HepG2 (cell line): Measurements from ENCODE around the gene CPNE2. TPM values are rescaled to one million over a fixed set of nuclear protein-coding genes. Genes with fewer than 3 reads are reported as not detected.

Source experiments
- ATAC-seq: fragments of 200-7000 bp; cut with Tn5 transposase; 3 replicates; pipeline ENCODE4 v1.9.1; 2020; ENCODE audit warnings: mild to moderate bottlenecking, moderate library complexity
- BruUV-seq: library from RNA; stranded (reverse); fragments of 400-500 nt; replicated peaks from 2 replicates; lab custom pipeline; 2021; lab: Mats Ljungman, UMichigan
- CTCF ChIA-PET: fragments of 300-600 bp; formaldehyde crosslinking; extraction: SDS; loops from one replicate; lab custom pipeline; 2021; ENCODE audit warnings: low total read pairs, inconsistent platforms, low intra/inter-chr PET ratio; lab: Yijun Ruan, JAX
- POLR2A ChIA-PET: fragments of 350-600 bp; sonication (Branson Sonifier 250); formaldehyde crosslinking; loops from one replicate; lab custom pipeline; 2020; ENCODE audit warnings: antibody characterized with exemption, inconsistent platforms; lab: Yijun Ruan, JAX
- DNase-seq: peaks from one replicate; pipeline ENCODE4 v3.0.0-alpha.2; 2015; ENCODE audit warnings: low spot score
- FAIRE-seq: peaks from 3 replicates; lab custom pipeline; 2011; peaks lifted over from hg19 to GRCh38; lab: Jason Lieb, UNC
- H2AFZ ChIP-seq: one replicate; pipeline ENCODE4 v1.6.1; 2011; ENCODE audit warnings: low read length, inconsistent platforms
- H3K27ac ChIP-seq: fragments of 300-600 bp; 3 replicates; pipeline ENCODE4 v1.8.0; 2011; ENCODE audit warnings: mixed run types, mild to moderate bottlenecking, mixed read lengths, low read length, inconsistent platforms; ENCODE audit not compliant: insufficient read depth; ENCODE audit errors: extremely low read length
- H3K27me3 ChIP-seq, 2 experiments: fragments of 200-600 bp in 1 of 2; 2 replicates in 1 of 2; 3 replicates in 1 of 2; pipeline versions ENCODE4 v1.6.0 to v1.8.0; 2011; ENCODE audit warnings: low read length in 2 of 2, mild to moderate bottlenecking in 2 of 2, moderate library complexity in 2 of 2, inconsistent platforms in 1 of 2; ENCODE audit not compliant: insufficient read depth in 2 of 2, control insufficient read depth in 1 of 2
- H3K36me3 ChIP-seq, 2 experiments: fragments of 200-600 bp in 1 of 2; replicated peaks in 1 of 2; 2 replicates in 1 of 2; 3 replicates in 1 of 2; pipeline versions ENCODE4 v1.5.1 to v1.8.0; 2011; ENCODE audit warnings: low read length in 2 of 2, inconsistent platforms in 1 of 2; ENCODE audit not compliant: insufficient read depth in 2 of 2, control insufficient read depth in 1 of 2
- H3K4me1 ChIP-seq: 2 replicates; pipeline ENCODE4 v1.5.1; 2012; ENCODE audit warnings: low read length, inconsistent platforms; ENCODE audit not compliant: insufficient read depth
- H3K4me2 ChIP-seq: 2 replicates; pipeline ENCODE4 v1.6.0; 2011; ENCODE audit warnings: low read depth, low read length, inconsistent platforms
- H3K4me3 ChIP-seq, 3 experiments: fragments of 200-600 bp in 1 of 3; sonication (generic), shearing (Covaris generic) in 1 of 3; replicated peaks in 1 of 3; 2 replicates each; pipeline ENCODE4 v1.5.1; 2011 to 2016; ENCODE audit warnings: low read length in 3 of 3, inconsistent platforms in 2 of 3, low read depth in 2 of 3, mild to moderate bottlenecking in 2 of 3, control low read depth in 1 of 3, mixed read lengths in 1 of 3; ENCODE audit not compliant: insufficient read depth in 1 of 3
- H3K79me2 ChIP-seq: one replicate; pipeline ENCODE4 v1.6.1; 2011; ENCODE audit warnings: low read length, inconsistent platforms; ENCODE audit not compliant: insufficient read depth
- H3K9ac ChIP-seq: 2 replicates; pipeline ENCODE4 v1.6.0; 2011; ENCODE audit warnings: mild to moderate bottlenecking, low read depth, low read length, inconsistent platforms; ENCODE audit not compliant: insufficient read depth
- H3K9me3 ChIP-seq: 2 replicates; pipeline ENCODE4 v1.5.1; 2012; ENCODE audit warnings: mild to moderate bottlenecking, low read length
- H4K20me1 ChIP-seq: 2 replicates; pipeline ENCODE4 v1.6.0; 2011; ENCODE audit warnings: inconsistent platforms, mild to moderate bottlenecking, low read length, moderate library complexity; ENCODE audit not compliant: insufficient read depth
- GATAD1 ChIP-seq: IDR thresholded peaks from 2 replicates; pipeline ENCODE4 v1.6.1; 2016; ENCODE audit warnings: missing genetic modification reagents, missing compliant biosample characterization
- NFIB ChIP-seq: sonication (generic); formaldehyde crosslinking; IDR thresholded peaks from 2 replicates; pipeline ENCODE4 v1.9.0; 2021; ENCODE audit warnings: missing genetic modification reagents, mild to moderate bottlenecking, borderline replicate concordance
- NR3C1 ChIP-seq: sonication (generic); formaldehyde crosslinking; IDR thresholded peaks from 2 replicates; pipeline ENCODE4 v1.4.0; 2020; ENCODE audit warnings: missing genetic modification reagents
- PATZ1 ChIP-seq: sonication (generic); formaldehyde crosslinking; IDR thresholded peaks from 2 replicates; pipeline ENCODE4 v1.4.0; 2020; ENCODE audit warnings: missing genetic modification reagents
- SAP130 ChIP-seq: IDR thresholded peaks from 2 replicates; pipeline ENCODE4 v1.6.1; 2016; ENCODE audit warnings: low read depth
- SMC3 ChIP-seq: IDR thresholded peaks from 2 replicates; pipeline ENCODE4 v1.6.1; 2011; ENCODE audit warnings: low read length, improper control_type of control experiment
- XRCC5 ChIP-seq: fragments of 200-400 bp; formaldehyde crosslinking; optimal IDR thresholded peaks from 2 replicates; pipeline ENCODE3; 2017; ENCODE audit warnings: mild to moderate bottlenecking, low read length
- ZBTB7A ChIP-seq: sonication (generic); formaldehyde crosslinking; IDR thresholded peaks from 2 replicates; pipeline ENCODE4 v1.8.0; 2022; ENCODE audit warnings: mild to moderate bottlenecking, missing genetic modification reagents
- ZNF33A ChIP-seq: sonication (generic); formaldehyde crosslinking; IDR thresholded peaks from 2 replicates; pipeline ENCODE4 v1.5.1; 2020; ENCODE audit warnings: missing genetic modification reagents, mild to moderate bottlenecking, moderate library complexity, borderline replicate concordance
- ZNF841 ChIP-seq: sonication (generic); formaldehyde crosslinking; IDR thresholded peaks from 2 replicates; pipeline ENCODE4 v1.8.1; 2023; ENCODE audit warnings: missing genetic modification reagents, borderline replicate concordance
- WGBS: methylation state at CpG from one replicate; pipeline ENCODE4 v1.1.6; 2017; ENCODE audit warnings: low lambda C conversion rate; 5-methylcytosine and 5-hydroxymethylcytosine counted together
- in situ Hi-C: cut with HindIII; loops from 2 replicates; pipeline ENCODE4 v1.10.0; 2017; ENCODE audit warnings: low pct_unique_long_range_greater_than_20kb; ENCODE audit not compliant: extremely low pct_ligation_motif_present
- intact Hi-C: fragments of 100-400 bp; cut with micrococcal nuclease; formaldehyde crosslinking; loops from one replicate; pipeline ENCODE4 v1.10.0; 2022; ENCODE audit not compliant: unreplicated experiment
- polyA plus RNA-seq, 8 experiments: library from polyadenylated mRNA; depleted of rRNA in 3 of 8; stranded (reverse) in 7 of 8; unstranded in 1 of 8; fragments of >200 nt; fragmentation: Illumina TruSeq in 4 of 8; extraction: Trizol in 4 of 8; gene quantifications; 2 replicates each; pipeline versions ENCODE4 v1.2.1 to v1.2.3, GENCODE V29; 2011 to 2016; ENCODE audit warnings: low read depth in 4 of 8, missing spikeins in 1 of 8, mixed read lengths in 1 of 8; ENCODE audit not compliant: insufficient read depth in 1 of 8
- total RNA-seq, 5 experiments: library from RNA; depleted of rRNA; stranded (reverse); fragments of >200 nt; fragmentation: Illumina TruSeq; extraction: Trizol; gene quantifications; 2 replicates each; pipeline ENCODE4 v1.2.3, GENCODE V29; 2016; ENCODE audit warnings: low read depth in 1 of 5
- TF ChIP-seq, protein P1 (sequence below): sonication (generic); formaldehyde crosslinking; IDR thresholded peaks from 2 replicates; pipeline ENCODE4 v1.4.0; 2020; ENCODE audit warnings: missing genetic modification reagents, borderline replicate concordance
- TF ChIP-seq, protein P2 (sequence below): sonication (generic); formaldehyde crosslinking; IDR thresholded peaks from 2 replicates; pipeline ENCODE4 v1.9.0; 2021; ENCODE audit warnings: missing genetic modification reagents, borderline replicate concordance

The CPNE2 gene
- total and polyA plus RNA-seq, 2 of the 13 experiments (the other 11 are each of a cell fraction or from before 2014, with no cell fraction given), result 10.6 to 23.3 TPM

DNA sequence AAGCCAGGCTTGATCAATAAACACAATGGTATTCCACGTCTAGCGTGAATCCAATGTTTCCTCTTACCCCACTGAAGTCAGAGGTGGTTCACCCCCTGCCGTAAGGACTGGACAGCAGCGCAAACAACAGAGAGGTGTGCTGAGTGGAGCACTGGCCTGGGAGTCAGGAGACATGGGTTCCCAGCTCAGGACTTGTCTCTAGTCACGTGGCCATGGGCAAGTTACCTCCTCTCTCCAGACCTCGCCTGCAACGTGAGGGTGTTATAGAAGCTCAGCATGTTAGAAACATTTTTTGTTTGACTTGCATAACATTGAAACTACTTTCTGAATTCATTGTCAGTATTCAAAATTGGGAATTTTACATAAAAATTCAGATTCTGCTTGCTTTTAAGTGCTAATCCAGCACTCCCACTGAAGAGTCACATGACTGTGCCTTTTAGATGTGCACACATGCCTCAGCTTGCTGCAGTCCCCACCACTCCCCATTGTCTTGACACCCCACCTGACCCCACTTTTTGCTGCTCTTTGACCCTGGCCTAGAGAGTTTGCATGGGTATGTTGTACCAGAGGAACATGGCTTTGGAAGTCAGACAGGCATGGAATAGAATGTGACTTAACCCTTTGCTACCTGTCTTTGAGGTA, 8.8 kb upstream of the CPNE2 start (continued):
- TF ChIP-seq, protein P1, sequence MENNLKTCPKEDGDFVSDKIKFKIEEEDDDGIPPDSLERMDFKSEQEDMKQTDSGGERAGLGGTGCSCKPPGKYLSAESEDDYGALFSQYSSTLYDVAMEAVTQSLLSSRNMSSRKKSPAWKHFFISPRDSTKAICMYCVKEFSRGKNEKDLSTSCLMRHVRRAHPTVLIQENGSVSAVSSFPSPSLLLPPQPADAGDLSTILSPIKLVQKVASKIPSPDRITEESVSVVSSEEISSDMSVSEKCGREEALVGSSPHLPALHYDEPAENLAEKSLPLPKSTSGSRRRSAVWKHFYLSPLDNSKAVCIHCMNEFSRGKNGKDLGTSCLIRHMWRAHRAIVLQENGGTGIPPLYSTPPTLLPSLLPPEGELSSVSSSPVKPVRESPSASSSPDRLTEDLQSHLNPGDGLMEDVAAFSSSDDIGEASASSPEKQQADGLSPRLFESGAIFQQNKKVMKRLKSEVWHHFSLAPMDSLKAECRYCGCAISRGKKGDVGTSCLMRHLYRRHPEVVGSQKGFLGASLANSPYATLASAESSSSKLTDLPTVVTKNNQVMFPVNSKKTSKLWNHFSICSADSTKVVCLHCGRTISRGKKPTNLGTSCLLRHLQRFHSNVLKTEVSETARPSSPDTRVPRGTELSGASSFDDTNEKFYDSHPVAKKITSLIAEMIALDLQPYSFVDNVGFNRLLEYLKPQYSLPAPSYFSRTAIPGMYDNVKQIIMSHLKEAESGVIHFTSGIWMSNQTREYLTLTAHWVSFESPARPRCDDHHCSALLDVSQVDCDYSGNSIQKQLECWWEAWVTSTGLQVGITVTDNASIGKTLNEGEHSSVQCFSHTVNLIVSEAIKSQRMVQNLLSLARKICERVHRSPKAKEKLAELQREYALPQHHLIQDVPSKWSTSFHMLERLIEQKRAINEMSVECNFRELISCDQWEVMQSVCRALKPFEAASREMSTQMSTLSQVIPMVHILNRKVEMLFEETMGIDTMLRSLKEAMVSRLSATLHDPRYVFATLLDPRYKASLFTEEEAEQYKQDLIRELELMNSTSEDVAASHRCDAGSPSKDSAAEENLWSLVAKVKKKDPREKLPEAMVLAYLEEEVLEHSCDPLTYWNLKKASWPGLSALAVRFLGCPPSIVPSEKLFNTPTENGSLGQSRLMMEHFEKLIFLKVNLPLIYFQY (CRISPR knock-in tag), result no peak
- no peak for TF ChIP-seq PATZ1 (CRISPR knock-in tag)

DNA sequence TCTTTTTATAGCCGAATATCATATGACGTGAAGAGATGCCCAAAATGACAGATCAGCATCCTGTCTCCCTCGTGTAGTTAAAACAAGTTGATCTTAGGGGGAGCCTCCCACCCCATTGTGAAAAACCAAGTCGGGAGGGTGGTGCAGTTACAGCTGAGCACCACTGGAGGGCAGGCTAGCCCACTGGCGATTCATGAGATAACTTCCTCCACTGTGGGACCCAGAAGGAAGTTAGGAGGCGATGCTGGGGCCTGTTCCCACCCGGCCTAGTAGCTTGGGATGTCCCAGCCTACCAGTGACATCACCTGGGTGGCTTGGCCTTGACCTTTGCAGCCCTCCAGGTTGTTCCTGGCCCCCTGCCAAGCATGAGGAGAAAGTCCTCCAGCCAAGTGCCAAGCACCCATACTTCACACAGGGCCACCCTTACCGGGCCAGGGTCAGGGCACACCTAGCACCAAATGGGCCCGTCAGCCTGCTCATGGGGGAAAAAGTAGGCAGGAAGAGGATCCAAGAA, 8.1 kb upstream of the CPNE2 start:
- in situ Hi-C loops, result loop anchor here (10.0 kb wide), 1 partner anchor 210 kb away; no protein-coding TSS in a partner anchor
- TF ChIP-seq NR3C1 (CRISPR knock-in tag), result no peak
- TF ChIP-seq, protein P2, sequence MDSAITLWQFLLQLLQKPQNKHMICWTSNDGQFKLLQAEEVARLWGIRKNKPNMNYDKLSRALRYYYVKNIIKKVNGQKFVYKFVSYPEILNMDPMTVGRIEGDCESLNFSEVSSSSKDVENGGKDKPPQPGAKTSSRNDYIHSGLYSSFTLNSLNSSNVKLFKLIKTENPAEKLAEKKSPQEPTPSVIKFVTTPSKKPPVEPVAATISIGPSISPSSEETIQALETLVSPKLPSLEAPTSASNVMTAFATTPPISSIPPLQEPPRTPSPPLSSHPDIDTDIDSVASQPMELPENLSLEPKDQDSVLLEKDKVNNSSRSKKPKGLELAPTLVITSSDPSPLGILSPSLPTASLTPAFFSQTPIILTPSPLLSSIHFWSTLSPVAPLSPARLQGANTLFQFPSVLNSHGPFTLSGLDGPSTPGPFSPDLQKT (CRISPR knock-in tag), result no peak
- TF ChIP-seq ZNF33A (CRISPR knock-in tag), result no peak
- peak; percentile 21; the same call in 1 of the 2 replicates for TF ChIP-seq SAP130 (CRISPR knock-in tag)
- TF ChIP-seq XRCC5, result peak; percentile 75
- TF ChIP-seq SMC3, result peak; percentile 91
- TF ChIP-seq GATAD1, result 0 out of 2 replicates have a peak, but pooled peaks have one; percentile 44
- no peak for TF ChIP-seq NFIB (CRISPR knock-in tag)
- no peak for TF ChIP-seq ZBTB7A
- no peak for TF ChIP-seq ZNF841 (CRISPR knock-in tag)

More for the DNA sequence above, 8.1 kb upstream of the CPNE2 start:
- peak; percentile 54 for DNase-seq
- Histone ChIP-seq H3K27me3 (peaks cover 2 to 23% of the 10 kb centered on the region in 2 experiments; a peak in 4 of 5 replicates), H3K4me3 (no peak overlapping the region), H3K9me3 (no peaks in the 10 kb centered on the region), H3K4me1 (peaks cover 15% of the 10 kb centered on the region), H3K79me2 (no peaks in the 10 kb centered on the region), H3K27ac (no peak overlapping the region), H3K4me2 (peak overlapping the region; percentile 21), H4K20me1 (no peaks in the 10 kb centered on the region), H2AFZ (no peak overlapping the region), H3K36me3 (no peaks in the 10 kb centered on the region), H3K9ac (no peak overlapping the region)
- CTCF ChIA-PET, result interaction anchor here (0.8 to 1.7 kb wide), 6 partner anchors 84 to 338 kb away, joined by 3 to 16 read pairs (median 4); no protein-coding TSS in a partner anchor
- POLR2A ChIA-PET, result interaction anchor here (1.2 kb wide), 1 partner anchor 161 kb away, joined by 3 read pairs; the partner anchor contains the start of gene ARL2BP
- peak; percentile 98 for FAIRE-seq
- WGBS, result 1% methylated on average over 7 of the region's 9 CpGs
- ATAC-seq, result peak; percentile 70
- no TSS peak for BruUV-seq
- intact Hi-C loops, result loop anchor here (2.0 to 10.0 kb wide), 4 partner anchors 84 to 330 kb away; partner anchors contain the start of gene PLLP
